Lower leg skin (tissue), 4 donors: ENCODE results near the gene CTXN1. TPM values are rescaled to one million over a fixed set of nuclear protein-coding genes. Genes with fewer than 3 reads are reported as not detected.

Experiments
- DNase-seq, 2 donors: peaks; one replicate each; pipeline ENCODE4 v3.0.0-alpha.2; 2019; ENCODE audit warnings: low spot score in 2 of 2
- H3K4me3 ChIP-seq: fragments of 200-600 bp; sonication (generic); 2 replicates; pipeline ENCODE4 v1.5.1; 2017; ENCODE audit warnings: mild to moderate bottlenecking, low read depth; ENCODE audit not compliant: poor library complexity, severe bottlenecking
- CTCF ChIP-seq, 3 donors: fragments of 450-650 bp; IDR thresholded peaks; one replicate each; pipeline ENCODE4 v1.5.1; 2016; ENCODE audit warnings: antibody characterized with exemption in 3 of 3, mild to moderate bottlenecking in 3 of 3, moderate library complexity in 2 of 3
- POLR2A ChIP-seq, 2 donors: fragments of 450-650 bp; IDR thresholded peaks; one replicate each; pipeline ENCODE4 v1.6.1; 2016 to 2017; ENCODE audit warnings: antibody characterized with exemption in 2 of 2, mild to moderate bottlenecking in 1 of 2, moderate library complexity in 1 of 2
- WGBS, 2 donors: methylation state at CpG; one replicate each; pipeline ENCODE4 v1.1.5; 2018; 5-methylcytosine and 5-hydroxymethylcytosine counted together
- intact Hi-C: fragments of 100-400 bp; cut with DNase I; formaldehyde crosslinking; loops from one replicate; pipeline ENCODE4 v1.15.0; 2023; ENCODE audit warnings: low total_unique reads
- total RNA-seq, 4 donors: library from RNA; depleted of rRNA; stranded (reverse); fragments of >200 nt; gene quantifications; one replicate each; pipeline ENCODE4 v1.1.0, GENCODE V29; 2016

Gene CTXN1
- total RNA-seq, 4 donors from 2014 or later, result 4.0 to 4.8 (median 4.0) TPM

- intact Hi-C loops, result no loop called here
- WGBS, 2 donors, result 83 to 89% methylated on average over 16 of the region's 16 CpGs
- DNase-seq, result no peak
- H3K4me3 ChIP-seq, result no peak overlapping the region
- TF ChIP-seq POLR2A (IDR thresholded peaks at IDR 0.05) (no peak), CTCF (IDR thresholded peaks at IDR 0.05) (no peak)
Observed at GRCh38 chr19:7887408-7888144, 38.4 kb downstream of the CTXN1 start.

- WGBS, 2 donors, result 91 to 92% methylated on average over 8 of the region's 8 CpGs
Observed at GRCh38 chr19:7885818-7886217, 40.1 kb downstream of the CTXN1 start.

GRCh38 chr19:7883796-7884570, 42.0 kb downstream of the CTXN1 start:
- intact Hi-C loops, result loop anchor here (5.0 kb wide), 1 partner anchor 1287 kb away; no protein-coding TSS in a partner anchor
- TF ChIP-seq CTCF (IDR thresholded peaks at IDR 0.05) (no peak), POLR2A (IDR thresholded peaks at IDR 0.05) (no peak)
- H3K4me3 ChIP-seq, result no peak overlapping the region
- 65 to 70% methylated on average over 2 of the region's 2 CpGs for WGBS, 2 donors
- DNase-seq, result no peak

More at GRCh38 chr19:7885818-7886217, 40.1 kb downstream of the CTXN1 start:
- intact Hi-C loops, result no loop called here
- TF ChIP-seq POLR2A (IDR thresholded peaks at IDR 0.05) (no peak), CTCF (IDR thresholded peaks at IDR 0.05) (no peak)
- DNase-seq, result no peak
- no peak overlapping the region for H3K4me3 ChIP-seq

- intact Hi-C loops, result loop anchor here (5.0 kb wide), 1 partner anchor 1286 kb away; no protein-coding TSS in a partner anchor
Observed at GRCh38 chr19:7883105-7883504, 42.8 kb downstream of the CTXN1 start.

GRCh38 chr19:7881910-7882309, 44.0 kb downstream of the CTXN1 start:
- no peak for TF ChIP-seq POLR2A (IDR thresholded peaks at IDR 0.05)
- TF ChIP-seq CTCF (IDR thresholded peaks at IDR 0.05), result no peak
- H3K4me3 ChIP-seq, result no peak overlapping the region
- intact Hi-C loops, result loop anchor here (5.0 kb wide), 1 partner anchor 1285 kb away; no protein-coding TSS in a partner anchor
- WGBS, 2 donors, result 88 to 95% methylated on average over 3 of the region's 3 CpGs
- DNase-seq, result no peak

More at GRCh38 chr19:7883105-7883504, 42.8 kb downstream of the CTXN1 start:
- TF ChIP-seq POLR2A (IDR thresholded peaks at IDR 0.05) (no peak), CTCF (IDR thresholded peaks at IDR 0.05) (no peak)
- 73 to 86% methylated on average over 4 of the region's 4 CpGs for WGBS, 2 donors
- no peak for DNase-seq
- H3K4me3 ChIP-seq, result no peak overlapping the region
